A673 (cell line): ENCODE results near the gene C1orf167. TPM values are rescaled to one million over a fixed set of nuclear protein-coding genes. Genes with fewer than 3 reads are reported as not detected.

Experiments
- BruUV-seq: library from RNA; stranded (reverse); fragments of 400-500 nt; replicated peaks from 2 replicates; lab custom pipeline; 2021; lab: Mats Ljungman, UMichigan
- CTCF ChIA-PET: fragments of 300-600 bp; sonication (Branson Sonifier 250); formaldehyde crosslinking; loops from one replicate; lab custom pipeline; 2022; ENCODE audit warnings: antibody characterized with exemption; lab: Charles Lee
- POLR2A ChIA-PET: fragments of 300-600 bp; sonication (Branson Sonifier 250); formaldehyde crosslinking; loops from one replicate; lab custom pipeline; 2022; ENCODE audit warnings: antibody characterized with exemption; ENCODE audit not compliant: low non-redundant PET; lab: Charles Lee
- DNase-seq: peaks from one replicate; pipeline ENCODE4 v3.0.0-alpha.2; 2015; ENCODE audit warnings: low spot score
- H3K27ac ChIP-seq: fragments of 200-600 bp; sonication (generic); 2 replicates; pipeline ENCODE4 v1.5.1; 2016; ENCODE audit warnings: mixed run types, low read depth, mild to moderate bottlenecking, mixed read lengths, antibody characterized with exemption, low read length; ENCODE audit not compliant: poor library complexity, severe bottlenecking
- H3K27me3 ChIP-seq: fragments of 200-600 bp; sonication (generic); replicated peaks from 2 replicates; pipeline ENCODE4 v1.6.1; 2017; ENCODE audit warnings: mixed run types, low read depth, mild to moderate bottlenecking, mixed read lengths, antibody characterized with exemption, low read length; ENCODE audit not compliant: insufficient read depth, poor library complexity
- H3K36me3 ChIP-seq: fragments of 200-600 bp; sonication (generic); 2 replicates; pipeline ENCODE4 v1.6.1; 2016; ENCODE audit warnings: mixed run types, mild to moderate bottlenecking, mixed read lengths, antibody characterized with exemption, low read length; ENCODE audit not compliant: insufficient read depth, poor library complexity, severe bottlenecking
- H3K4me1 ChIP-seq: fragments of 200-600 bp; sonication (generic); 2 replicates; pipeline ENCODE4 v1.6.1; 2017; ENCODE audit warnings: mixed run types, mild to moderate bottlenecking, mixed read lengths, antibody characterized with exemption, low read length; ENCODE audit not compliant: insufficient read depth, poor library complexity, severe bottlenecking
- H3K4me3 ChIP-seq: fragments of 200-600 bp; sonication (generic); 2 replicates; pipeline ENCODE4 v1.5.1; 2016; ENCODE audit warnings: low read depth, mixed run types, mild to moderate bottlenecking, mixed read lengths, low read length; ENCODE audit not compliant: poor library complexity, severe bottlenecking
- H3K9me3 ChIP-seq: fragments of 200-600 bp; sonication (generic); 2 replicates; pipeline ENCODE4 v1.6.1; 2016; ENCODE audit warnings: mixed run types, low read depth, mild to moderate bottlenecking, mixed read lengths, antibody characterized with exemption, low read length; ENCODE audit not compliant: poor library complexity, severe bottlenecking
- CTCF ChIP-seq: fragments of 300-800, 200-600 bp; sonication (generic); conservative IDR thresholded peaks from 2 replicates; pipeline ENCODE4 v1.5.1; 2017; ENCODE audit warnings: low read depth, mild to moderate bottlenecking, antibody characterized with exemption, low read length, moderate library complexity, mixed read lengths
- EZH2 ChIP-seq: fragments of 200-600 bp; sonication (generic); IDR thresholded peaks from 2 replicates; pipeline ENCODE4 v1.6.1; 2017; ENCODE audit warnings: borderline replicate concordance, low read depth, mild to moderate bottlenecking, mixed read lengths, antibody characterized with exemption, low read length; ENCODE audit not compliant: poor library complexity, severe bottlenecking
- intact Hi-C: fragments of 100-400 bp; cut with micrococcal nuclease; formaldehyde crosslinking; loops from one replicate; pipeline ENCODE4 v1.10.0; 2022; ENCODE audit not compliant: unreplicated experiment
- total RNA-seq: library from RNA; stranded (reverse); gene quantifications from 2 replicates; pipeline ENCODE4 v1.2.3, GENCODE V29; 2021

Gene C1orf167
- total RNA-seq, 1 experiment from 2014 or later, result not detected

DNA sequence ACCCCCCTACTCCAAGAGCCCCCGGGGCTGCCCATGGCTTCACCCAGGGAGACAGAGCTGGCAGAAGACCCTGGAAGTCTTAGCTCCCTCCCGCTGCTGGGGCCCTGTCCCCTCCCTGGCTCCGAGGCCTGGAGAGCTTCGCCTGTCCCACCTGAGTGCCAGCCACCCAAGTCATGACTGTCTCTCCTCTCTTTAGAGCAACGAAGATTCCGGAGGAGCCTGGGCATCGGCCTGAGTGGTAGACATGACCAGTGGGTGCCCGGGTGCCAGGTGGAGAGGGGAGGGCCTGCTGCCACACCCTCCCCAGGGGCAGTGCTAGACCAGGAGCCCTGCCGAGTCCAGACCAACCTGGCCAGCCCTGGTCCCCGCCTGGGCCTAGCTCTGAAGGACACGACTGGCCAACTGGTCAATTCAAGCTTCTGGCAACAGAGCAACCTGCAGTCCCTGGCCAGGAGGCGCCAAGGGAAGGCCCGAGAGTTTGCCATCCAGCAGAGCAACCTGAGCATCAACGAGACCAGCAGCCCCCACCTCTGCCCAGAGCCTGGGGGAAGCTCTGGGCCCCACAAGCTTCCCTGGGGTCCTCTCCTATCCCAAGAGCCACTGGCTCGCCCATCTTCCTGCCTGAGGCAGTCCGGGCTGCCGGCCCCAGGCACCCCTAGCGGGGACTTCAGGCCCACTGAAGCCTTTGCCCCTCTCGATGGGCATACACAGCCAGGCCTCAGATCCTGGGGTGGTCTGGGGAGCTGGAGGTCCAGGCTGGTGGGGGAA lies 3.9 kb downstream of the C1orf167 start:
- ChIA-PET POLR2A (no interaction called here), CTCF (interaction anchor here (0.5 kb wide), 1 partner anchor 36 kb away, joined by 3 read pairs; no protein-coding TSS in a partner anchor)
- intact Hi-C loops, result no loop called here

GRCh38 chr1:11766429-11766776 lies 4.4 kb downstream of the C1orf167 start:
- CTCF ChIA-PET, result no interaction called here

More for the DNA sequence above, 3.9 kb downstream of the C1orf167 start:
- Histone ChIP-seq H3K9me3 (no peaks in the 10 kb centered on the region), H3K36me3 (no peaks in the 10 kb centered on the region), H3K27me3 (no peaks in the 10 kb centered on the region), H3K4me3 (no peak overlapping the region), H3K4me1 (no peaks in the 10 kb centered on the region), H3K27ac (no peak overlapping the region)
- no peak for DNase-seq
- no peak for TF ChIP-seq EZH2
- TF ChIP-seq CTCF, result no peak
- no TSS peak for BruUV-seq

GRCh38 chr1:11767922-11768704 lies 6.1 kb downstream of the C1orf167 start:
- BruUV-seq, result no TSS peak
- intact Hi-C loops, result no loop called here
- no peak for TF ChIP-seq CTCF
- no peak for TF ChIP-seq EZH2

More at GRCh38 chr1:11766429-11766776, 4.4 kb downstream of the C1orf167 start:
- intact Hi-C loops, result no loop called here
- H3K27ac ChIP-seq, result no peak overlapping the region
- BruUV-seq, result no TSS peak
- no peaks in the 10 kb centered on the region for H3K4me1 ChIP-seq
- no peak for DNase-seq
- no peaks in the 10 kb centered on the region for H3K36me3 ChIP-seq
- no peaks in the 10 kb centered on the region for H3K27me3 ChIP-seq
- no peak for TF ChIP-seq EZH2
- no peak for TF ChIP-seq CTCF
- POLR2A ChIA-PET, result no interaction called here
- no peaks in the 10 kb centered on the region for H3K9me3 ChIP-seq
- H3K4me3 ChIP-seq, result no peak overlapping the region

More at GRCh38 chr1:11767922-11768704, 6.1 kb downstream of the C1orf167 start:
- no peak for DNase-seq
- Histone ChIP-seq H3K27ac (no peak overlapping the region), H3K4me1 (no peaks in the 10 kb centered on the region), H3K4me3 (no peak overlapping the region), H3K36me3 (no peaks in the 10 kb centered on the region), H3K9me3 (no peaks in the 10 kb centered on the region), H3K27me3 (no peaks in the 10 kb centered on the region)
- ChIA-PET CTCF (no interaction called here), POLR2A (no interaction called here)
